Endothelial cell of umbilical vein (primary cell): ENCODE data around the gene C3orf20.

ENCODE experiments used
- CTCF ChIP-seq, 2 donors: IDR thresholded peaks; 1 replicate in 1 of 2; 2 replicates in 1 of 2; pipeline ENCODE4 v1.5.1; 2011; ENCODE audit warnings: low read length in 2 of 2, mild to moderate bottlenecking in 2 of 2, moderate library complexity in 2 of 2, control low read depth in 1 of 2, inconsistent platforms in 1 of 2, low read depth in 1 of 2; ENCODE audit not compliant: insufficient read depth in 1 of 2; ENCODE audit errors: extremely low read depth in 1 of 2
- EZH2 ChIP-seq: IDR thresholded peaks from 2 replicates; pipeline ENCODE4 v1.6.1; 2012; ENCODE audit warnings: borderline replicate concordance, low read depth, mild to moderate bottlenecking, moderate library complexity, low read length, inconsistent platforms; ENCODE audit not compliant: severe bottlenecking
- JUN ChIP-seq: IDR thresholded peaks from 2 replicates; pipeline ENCODE4 v1.6.1; 2011; ENCODE audit warnings: borderline replicate concordance, low read depth; ENCODE audit not compliant: insufficient read length, insufficient read depth
- POLR2A ChIP-seq: IDR thresholded peaks from 2 replicates; pipeline ENCODE4 v1.6.1; 2012; ENCODE audit warnings: low read depth, mild to moderate bottlenecking, control low read depth, low read length
- POLR2AphosphoS5 ChIP-seq: IDR thresholded peaks from 2 replicates; pipeline ENCODE4 v1.6.1; 2012; ENCODE audit warnings: low read depth, mild to moderate bottlenecking, control low read depth, low read length, moderate library complexity; ENCODE audit not compliant: insufficient read depth
- TF ChIP-seq, protein P1 (sequence below): IDR thresholded peaks from 2 replicates; pipeline ENCODE4 v1.6.1; 2011; ENCODE audit not compliant: insufficient read depth, insufficient read length

DNA sequence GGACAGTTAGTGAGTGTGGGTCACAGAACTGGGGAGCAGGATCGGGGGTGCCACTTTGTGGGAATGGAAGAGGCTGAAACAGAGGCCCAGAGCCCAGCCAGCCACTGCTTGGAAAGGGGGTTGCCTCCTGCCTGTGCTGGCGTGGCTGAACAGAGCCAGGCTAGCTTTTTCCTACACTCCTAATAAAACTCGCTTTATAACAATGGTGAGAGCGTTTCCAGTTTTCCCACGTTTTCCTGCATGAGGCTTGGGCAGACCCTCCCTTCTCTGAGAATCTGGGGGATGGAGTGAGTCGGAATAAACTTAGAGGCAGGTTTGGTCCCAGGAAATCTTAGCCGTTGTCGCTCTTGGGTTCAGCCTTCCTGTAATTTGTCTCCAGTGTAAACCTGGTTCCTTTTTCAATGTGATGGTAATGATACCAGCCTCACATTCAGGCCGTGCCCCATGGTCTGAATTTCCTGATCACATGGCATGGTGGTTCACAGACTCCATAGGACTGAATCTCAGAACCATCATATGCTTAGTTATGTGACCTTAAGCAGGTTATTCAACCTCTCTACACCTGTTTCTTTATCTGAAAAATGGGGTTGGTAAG, 137.4 kb downstream of the C3orf20 start:
- TF ChIP-seq CTCF (IDR thresholded peaks at IDR 0.05; ENCODE audit: extremely low read depth in 1 of 2, insufficient read depth in 1 of 2, low read depth in 1 of 2, low read length in 2 of 2): no peak
- TF ChIP-seq JUN: no peak
- TF ChIP-seq EZH2: no peak
- TF ChIP-seq POLR2A: no peak
- no peak for TF ChIP-seq POLR2AphosphoS5
- TF ChIP-seq, protein P1, sequence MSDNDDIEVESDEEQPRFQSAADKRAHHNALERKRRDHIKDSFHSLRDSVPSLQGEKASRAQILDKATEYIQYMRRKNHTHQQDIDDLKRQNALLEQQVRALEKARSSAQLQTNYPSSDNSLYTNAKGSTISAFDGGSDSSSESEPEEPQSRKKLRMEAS: no peak
